T-cell (primary cell): ENCODE data around the gene CAV1. TPM values are rescaled to one million over a fixed set of nuclear protein-coding genes. Genes with fewer than 3 reads are reported as not detected.

Experiments
- ATAC-seq, 4 experiments: fragments of 200-7000 bp in 3 of 4; fragments of 150-1000 bp in 1 of 4; cut with Tn5 transposase; replicated peaks in 1 of 4; 1 replicate in 3 of 4; 2 replicates in 1 of 4; pipeline ENCODE4 v1.10.0; 2021; ENCODE audit warnings: moderate library complexity in 3 of 4, mild to moderate bottlenecking in 2 of 4, moderate number of reproducible peaks in 1 of 4
- CTCF ChIA-PET, 2 donors: fragments of 300-600 bp; sonication (Branson Sonifier 250); formaldehyde crosslinking; loops; one replicate each; lab custom pipeline; 2022; ENCODE audit warnings: antibody characterized with exemption in 2 of 2; lab: Charles Lee
- POLR2A ChIA-PET, 2 donors: fragments of 300-600 bp; sonication (Branson Sonifier 250); formaldehyde crosslinking; loops; one replicate each; lab custom pipeline; 2022; ENCODE audit warnings: antibody characterized with exemption in 2 of 2; lab: Charles Lee
- DNase-seq, 35 experiments: peaks; one replicate each; pipeline versions ENCODE4 v3.0.0 to v3.0.0-alpha.2; 2013 to 2023
- H3K27ac ChIP-seq: one replicate; pipeline ENCODE4 v1.5.1; 2013; ENCODE audit warnings: low read length
- H3K27me3 ChIP-seq, 2 experiments: replicated peaks in 1 of 2; 1 replicate in 1 of 2; 2 replicates in 1 of 2; pipeline versions ENCODE4 v1.6.1 to v1.7.0; 2013; ENCODE audit warnings: low read length in 1 of 2, mixed read lengths in 1 of 2; ENCODE audit not compliant: control insufficient read depth in 2 of 2, insufficient read depth in 2 of 2; ENCODE audit errors: extremely low read depth in 1 of 2
- H3K36me3 ChIP-seq, 2 donors: 1 replicate in 1 of 2; 2 replicates in 1 of 2; pipeline versions ENCODE4 v1.6.1 to v1.7.0; 2013; ENCODE audit warnings: low read length in 1 of 2; ENCODE audit not compliant: control insufficient read depth in 2 of 2, insufficient read depth in 1 of 2; ENCODE audit errors: extremely low read depth in 1 of 2
- H3K4me1 ChIP-seq, 2 experiments: 1 replicate in 1 of 2; 2 replicates in 1 of 2; pipeline versions ENCODE4 v1.6.1 to v1.7.0; 2013; ENCODE audit warnings: low read length in 2 of 2, mixed read lengths in 1 of 2; ENCODE audit not compliant: insufficient read depth in 2 of 2, control insufficient read depth in 1 of 2; ENCODE audit errors: extremely low read depth in 1 of 2
- H3K4me3 ChIP-seq, 2 donors: 1 replicate in 1 of 2; 2 replicates in 1 of 2; pipeline versions ENCODE4 v1.5.1 to v1.7.0; 2013; ENCODE audit warnings: mild to moderate bottlenecking in 2 of 2, low read length in 1 of 2, moderate library complexity in 1 of 2; ENCODE audit not compliant: control insufficient read depth in 1 of 2; ENCODE audit errors: extremely low read depth in 1 of 2
- H3K9me3 ChIP-seq: 2 replicates; pipeline ENCODE4 v1.7.0; 2013
- H3K27ac Mint-ChIP-seq, 2 donors: one replicate each; pipeline ENCODE4 v1.8.0; 2020 to 2021; ENCODE audit warnings: mild to moderate bottlenecking in 2 of 2, mixed read lengths in 2 of 2
- H3K27me3 Mint-ChIP-seq, 2 donors: one replicate each; pipeline ENCODE4 v1.8.0; 2021 to 2022; ENCODE audit warnings: mixed read lengths in 2 of 2
- H3K36me3 Mint-ChIP-seq: one replicate; pipeline ENCODE4 v1.8.0; 2021; ENCODE audit warnings: mixed read lengths
- H3K4me1 Mint-ChIP-seq, 3 donors: one replicate each; pipeline ENCODE4 v1.8.0; 2020 to 2022; ENCODE audit warnings: mixed read lengths in 3 of 3, mild to moderate bottlenecking in 1 of 3
- H3K4me3 Mint-ChIP-seq, 3 donors: one replicate each; pipeline ENCODE4 v1.8.0; 2020 to 2022; ENCODE audit warnings: mild to moderate bottlenecking in 3 of 3, mixed read lengths in 3 of 3, moderate library complexity in 3 of 3
- H3K9me3 Mint-ChIP-seq, 3 donors: one replicate each; pipeline ENCODE4 v1.8.0; 2020 to 2022; ENCODE audit warnings: mixed read lengths in 3 of 3
- WGBS: methylation state at CpG from one replicate; pipeline ENCODE4 v1.1.5; 2013; ENCODE audit warnings: missing lambda C conversion rate; ENCODE audit not compliant: insufficient coverage; 5-methylcytosine and 5-hydroxymethylcytosine counted together
- total RNA-seq, 35 experiments: library from RNA in 6 of 35; stranded (reverse) in 6 of 35; fragments of 120-200 nt in 1 of 35; gene quantifications; one replicate each; pipeline versions ENCODE4 v1.2.1 to v1.2.4 and lab custom pipeline; 2013 to 2026

Gene CAV1
- total RNA-seq, 5 donors from 2014 or later (not counting 1 experiment from before 2014, with no cell fraction given): 0.25 to 1.4 (median 0.98) TPM; not detected in 1

DNA sequence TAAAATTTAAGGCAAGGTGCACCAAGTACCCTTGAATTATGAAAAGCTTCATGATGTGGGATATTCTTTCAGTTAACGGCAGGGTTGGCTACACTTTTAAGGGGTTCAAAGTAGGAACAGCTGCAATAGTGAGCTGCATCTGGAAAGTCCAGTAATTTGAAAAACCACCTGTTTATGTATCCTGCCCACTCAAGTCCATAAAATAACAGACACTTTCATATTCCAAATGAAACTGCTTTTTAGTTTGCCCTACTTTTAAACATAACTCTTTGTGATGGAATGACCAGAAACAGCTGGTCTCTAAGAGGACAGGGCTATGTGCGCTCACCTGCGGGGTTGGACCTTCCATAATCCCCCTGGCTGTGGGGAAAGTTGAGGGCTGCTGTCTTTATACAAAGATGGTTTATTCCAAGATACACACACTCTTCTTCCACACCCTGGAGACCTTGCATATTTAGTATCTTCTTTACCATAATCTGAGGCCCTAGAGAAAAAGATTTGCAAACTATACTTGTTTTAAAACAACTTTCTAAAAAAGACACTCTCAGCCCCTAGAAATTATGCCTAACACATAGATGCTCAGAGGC, 7.4 kb downstream of the CAV1 start:
- Histone ChIP-seq H3K36me3 (no peaks in the 10 kb centered on the region), H3K27me3 (peaks cover 0 to 2% of the 10 kb centered on the region in 2 experiments), H3K9me3 (no peaks in the 10 kb centered on the region), H3K4me3 (no peak overlapping the region), H3K27ac (no peak overlapping the region), H3K4me1 (no peaks in the 10 kb centered on the region)
- no peak for DNase-seq
- H3K4me3 Mint-ChIP-seq: no peak overlapping the region
- H3K9me3 Mint-ChIP-seq: no peaks in the 10 kb centered on the region
- CTCF ChIA-PET: interaction anchor here in 1 of 2 donors (1.7 kb wide), 1 partner anchor 9 kb away, joined by 3 read pairs; no protein-coding TSS in a partner anchor
- no CpG with 5 or more reads among the region's 3 CpGs for WGBS
- POLR2A ChIA-PET: interaction anchor here in 1 of 2 donors (0.7 kb wide), 1 partner anchor 471 kb away, joined by 3 read pairs; no protein-coding TSS in a partner anchor
- no peak for ATAC-seq
- H3K27ac Mint-ChIP-seq: no peak overlapping the region
- no peaks in the 10 kb centered on the region for H3K36me3 Mint-ChIP-seq
- H3K27me3 Mint-ChIP-seq: peaks cover 24 to 28% of the 10 kb centered on the region in 2 donors
- H3K4me1 Mint-ChIP-seq: no peaks in the 10 kb centered on the region

DNA sequence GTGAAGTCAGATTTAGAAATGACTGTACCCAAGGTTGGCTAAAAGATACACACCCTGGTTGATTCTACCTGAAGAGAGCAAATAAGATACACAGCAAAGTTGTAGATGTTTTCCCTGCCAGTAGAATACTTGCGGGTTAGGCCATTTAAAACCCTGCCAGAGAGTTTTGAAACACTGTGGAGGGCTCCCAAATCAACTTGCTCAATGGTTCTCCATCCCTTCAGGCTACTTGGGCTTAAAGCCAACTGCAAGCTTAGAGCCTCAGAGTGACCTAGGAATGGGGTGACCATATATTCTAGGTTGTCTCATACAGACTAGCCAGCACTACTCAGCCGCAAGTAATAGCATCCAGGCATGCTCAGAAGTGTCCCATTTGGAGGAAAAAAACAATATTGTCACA, 10.0 kb downstream of the CAV1 start:
- Mint-ChIP-seq H3K4me1 (no peaks in the 10 kb centered on the region), H3K36me3 (no peaks in the 10 kb centered on the region), H3K4me3 (no peak overlapping the region), H3K27me3 (peaks cover 23 to 26% of the 10 kb centered on the region in 2 donors), H3K9me3 (peaks cover 2 to 3% (median 3%) of the 10 kb centered on the region in 3 donors), H3K27ac (no peak overlapping the region)
- Histone ChIP-seq H3K27me3 (peaks cover 0 to 5% of the 10 kb centered on the region in 2 experiments), H3K36me3 (no peaks in the 10 kb centered on the region), H3K9me3 (no peaks in the 10 kb centered on the region), H3K27ac (no peak overlapping the region), H3K4me1 (no peaks in the 10 kb centered on the region), H3K4me3 (no peak overlapping the region)
- ATAC-seq (no peak), DNase-seq (no peak)
- WGBS: 100% methylated on average over 2 of the region's 2 CpGs
- POLR2A ChIA-PET: no interaction called here
- CTCF ChIA-PET: interaction anchor here in 1 of 2 donors (0.7 kb wide), 2 partner anchors 24 to 296 kb away, joined by 3 to 4 read pairs; no protein-coding TSS in a partner anchor

DNA sequence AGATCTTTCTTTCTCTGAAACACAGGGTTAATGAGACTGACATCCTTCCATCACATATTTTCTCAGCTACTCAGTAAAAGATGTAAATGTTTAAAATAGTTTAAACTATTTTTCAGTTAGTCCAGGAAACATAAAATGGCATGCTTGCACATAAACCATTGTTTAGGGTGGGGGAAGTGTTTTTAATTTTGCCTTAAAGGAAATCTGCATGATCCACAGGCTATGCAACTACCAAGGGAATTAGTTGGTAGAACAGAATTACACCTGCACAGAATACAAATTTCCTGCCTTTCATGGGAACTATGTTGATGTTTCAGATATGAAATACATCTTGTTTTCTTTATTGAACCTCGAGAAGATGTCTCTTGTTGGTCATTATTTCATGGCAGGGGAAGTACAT, 10.6 kb downstream of the CAV1 start:
- ATAC-seq: no peak
- no peaks in the 10 kb centered on the region for H3K4me1 Mint-ChIP-seq
- H3K9me3 Mint-ChIP-seq: peaks cover 2 to 3% (median 3%) of the 10 kb centered on the region in 3 donors
- Histone ChIP-seq H3K27ac (no peak overlapping the region), H3K4me3 (no peak overlapping the region), H3K9me3 (no peaks in the 10 kb centered on the region), H3K27me3 (peaks cover 0 to 5% of the 10 kb centered on the region in 2 experiments), H3K36me3 (no peaks in the 10 kb centered on the region), H3K4me1 (no peaks in the 10 kb centered on the region)
- ChIA-PET CTCF (interaction anchor here in 1 of 2 donors (0.7 kb wide), 1 partner anchor 24 kb away, joined by 4 read pairs; no protein-coding TSS in a partner anchor), POLR2A (no interaction called here)
- DNase-seq: no peak
- no peak overlapping the region for H3K4me3 Mint-ChIP-seq
- no peak overlapping the region for H3K27ac Mint-ChIP-seq
- peaks cover 21 to 24% of the 10 kb centered on the region in 2 donors for H3K27me3 Mint-ChIP-seq
- no peaks in the 10 kb centered on the region for H3K36me3 Mint-ChIP-seq
- no CpG with 5 or more reads among the region's 1 CpG for WGBS

DNA sequence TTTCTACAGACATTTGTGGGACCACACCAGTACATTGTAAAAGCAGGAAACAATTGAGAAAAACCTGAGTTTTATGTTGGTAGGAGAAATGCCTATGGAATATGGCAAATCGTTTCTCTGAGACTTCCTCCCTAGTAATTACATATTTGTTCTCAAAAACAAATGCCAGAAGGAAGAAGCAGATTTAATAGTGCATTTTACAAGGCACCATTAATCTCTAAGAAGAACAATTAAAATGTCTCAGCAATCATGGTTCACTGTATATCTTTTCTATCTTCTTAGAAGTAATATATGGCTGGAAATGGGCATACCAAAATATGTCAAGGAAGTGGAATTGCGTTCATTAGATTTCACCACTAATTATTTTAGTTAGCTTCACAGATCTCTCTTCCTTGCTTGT, 13.3 kb downstream of the CAV1 start:
- Mint-ChIP-seq H3K27me3 (peaks cover 19 to 24% of the 10 kb centered on the region in 2 donors), H3K9me3 (peaks cover 2 to 3% (median 3%) of the 10 kb centered on the region in 3 donors), H3K27ac (no peak overlapping the region), H3K4me3 (no peak overlapping the region), H3K36me3 (no peaks in the 10 kb centered on the region), H3K4me1 (no peaks in the 10 kb centered on the region)
- Histone ChIP-seq H3K9me3 (no peaks in the 10 kb centered on the region), H3K27me3 (peaks cover 0 to 5% of the 10 kb centered on the region in 2 experiments), H3K4me1 (no peaks in the 10 kb centered on the region), H3K4me3 (no peak overlapping the region), H3K27ac (no peak overlapping the region), H3K36me3 (no peaks in the 10 kb centered on the region)
- ATAC-seq (no peak), DNase-seq (no peak)
- WGBS: no CpG with 5 or more reads among the region's 2 CpGs
- ChIA-PET CTCF (no interaction called here), POLR2A (no interaction called here)

DNA sequence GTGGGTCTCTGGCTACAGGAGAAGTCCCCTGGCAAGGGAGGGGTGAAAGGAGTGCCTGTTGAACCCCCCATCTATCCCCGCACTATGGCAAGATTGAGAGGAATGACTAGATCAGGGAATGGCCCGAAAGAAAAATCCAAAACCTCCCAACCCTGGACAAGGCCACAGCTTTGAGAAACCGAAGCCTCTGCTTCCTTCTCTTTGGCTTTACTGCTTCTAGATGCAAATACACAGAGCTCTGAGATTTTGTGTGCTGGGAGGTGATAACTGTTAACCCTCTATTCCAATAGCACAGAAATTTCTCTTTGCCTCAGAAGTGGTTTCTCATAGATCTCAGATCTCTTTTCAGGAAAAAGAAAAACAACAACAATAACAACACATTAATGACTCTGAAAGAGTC, 15.0 kb downstream of the CAV1 start:
- no peak overlapping the region for H3K4me3 ChIP-seq
- H3K9me3 Mint-ChIP-seq: peaks cover 2 to 3% (median 3%) of the 10 kb centered on the region in 3 donors
- H3K9me3 ChIP-seq: no peaks in the 10 kb centered on the region
- H3K4me1 Mint-ChIP-seq: no peaks in the 10 kb centered on the region
- WGBS: no CpG with 5 or more reads among the region's 3 CpGs
- peaks cover 17 to 20% of the 10 kb centered on the region in 2 donors for H3K27me3 Mint-ChIP-seq
- H3K27me3 ChIP-seq: peaks cover 0 to 3% of the 10 kb centered on the region in 2 experiments
- H3K4me1 ChIP-seq: no peaks in the 10 kb centered on the region
- no peaks in the 10 kb centered on the region for H3K36me3 ChIP-seq
- H3K27ac ChIP-seq: no peak overlapping the region
- ChIA-PET POLR2A (no interaction called here), CTCF (interaction anchor here in 1 of 2 donors (0.8 kb wide), 1 partner anchor 14 kb away, joined by 3 read pairs; no protein-coding TSS in a partner anchor)
- ATAC-seq (no peak), DNase-seq (no peak)
- H3K27ac Mint-ChIP-seq: no peak overlapping the region
- H3K4me3 Mint-ChIP-seq: no peak overlapping the region
- no peaks in the 10 kb centered on the region for H3K36me3 Mint-ChIP-seq

DNA sequence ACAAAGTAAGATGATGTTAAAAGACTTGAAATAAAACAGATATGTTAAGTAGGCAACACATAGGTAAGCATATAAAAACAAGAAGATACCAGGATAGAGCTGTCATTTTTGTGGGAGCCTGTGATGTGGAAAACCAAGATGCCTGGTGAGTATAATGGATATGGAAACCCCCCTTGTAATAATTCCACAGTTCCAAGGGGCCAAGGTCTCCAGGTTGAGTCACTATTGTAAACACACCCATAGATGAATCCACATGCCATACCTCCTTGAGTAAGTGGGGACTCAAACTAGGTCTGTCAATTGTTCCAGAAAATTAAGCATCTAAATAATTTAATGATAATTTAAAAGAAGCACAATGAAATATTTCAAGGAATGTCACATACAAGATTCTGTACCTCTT, 15.9 kb downstream of the CAV1 start:
- ATAC-seq (no peak), DNase-seq (no peak)
- POLR2A ChIA-PET: no interaction called here
- Mint-ChIP-seq H3K4me1 (no peaks in the 10 kb centered on the region), H3K9me3 (peaks cover 2 to 3% (median 3%) of the 10 kb centered on the region in 3 donors), H3K27me3 (peaks cover 17 to 28% of the 10 kb centered on the region in 2 donors), H3K27ac (no peak overlapping the region), H3K4me3 (no peak overlapping the region), H3K36me3 (no peaks in the 10 kb centered on the region)
- no peak overlapping the region for H3K4me3 ChIP-seq
- no peaks in the 10 kb centered on the region for H3K9me3 ChIP-seq
- no peaks in the 10 kb centered on the region for H3K36me3 ChIP-seq
- CTCF ChIA-PET: no interaction called here
- H3K27ac ChIP-seq: no peak overlapping the region
- no peaks in the 10 kb centered on the region for H3K4me1 ChIP-seq
- H3K27me3 ChIP-seq: peaks cover 0 to 3% of the 10 kb centered on the region in 2 experiments
